Astrocyte (in vitro differentiated cells and primary cell): ENCODE results near the gene CTNND2. TPM values are rescaled to one million over a fixed set of nuclear protein-coding genes. Genes with fewer than 3 reads are reported as not detected.

Experiments
- DNase-seq: peaks from one replicate; pipeline ENCODE4 v3.0.0-alpha.2; 2010; ENCODE audit warnings: low read depth
- FAIRE-seq: peaks from 2 replicates; lab custom pipeline; 2011; peaks lifted over from hg19 to GRCh38; lab: Jason Lieb, UNC
- H2AFZ ChIP-seq: 2 replicates; pipeline ENCODE4 v1.6.0; 2012; ENCODE audit warnings: low read depth, low read length, inconsistent platforms
- H3K27ac ChIP-seq: 2 replicates; pipeline ENCODE4 v1.5.1; 2011; ENCODE audit warnings: low read depth, low read length, inconsistent platforms
- H3K27me3 ChIP-seq: 2 replicates; pipeline ENCODE4 v1.6.0; 2011; ENCODE audit warnings: low read length, inconsistent platforms; ENCODE audit not compliant: insufficient read depth
- H3K36me3 ChIP-seq: 2 replicates; pipeline ENCODE4 v1.5.1; 2011; ENCODE audit warnings: low read length, inconsistent platforms; ENCODE audit not compliant: insufficient read depth
- H3K4me1 ChIP-seq: 2 replicates; pipeline ENCODE4 v1.5.1; 2011; ENCODE audit warnings: low read length, inconsistent platforms; ENCODE audit not compliant: insufficient read depth
- H3K4me2 ChIP-seq: 2 replicates; pipeline ENCODE4 v1.6.0; 2012; ENCODE audit warnings: low read length, inconsistent platforms
- H3K4me3 ChIP-seq: 2 replicates; pipeline ENCODE4 v1.5.1; 2011; ENCODE audit warnings: low read depth, mild to moderate bottlenecking, low read length, inconsistent platforms; ENCODE audit not compliant: insufficient read depth
- H3K79me2 ChIP-seq: 2 replicates; pipeline ENCODE4 v1.6.0; 2012; ENCODE audit warnings: mild to moderate bottlenecking, low read length, inconsistent platforms; ENCODE audit not compliant: insufficient read depth
- H3K9ac ChIP-seq: 2 replicates; pipeline ENCODE4 v1.6.0; 2012; ENCODE audit warnings: mild to moderate bottlenecking, low read length, inconsistent platforms
- H3K9me3 ChIP-seq: 2 replicates; pipeline ENCODE4 v1.5.1; 2012; ENCODE audit warnings: low read depth, mild to moderate bottlenecking, low read length, inconsistent platforms; ENCODE audit not compliant: insufficient read depth
- H4K20me1 ChIP-seq: 2 replicates; pipeline ENCODE4 v1.6.0; 2012; ENCODE audit warnings: low read length, inconsistent platforms; ENCODE audit not compliant: insufficient read depth
- H3K27ac Mint-ChIP-seq: one replicate; pipeline ENCODE4 v1.8.0; 2021; ENCODE audit warnings: mild to moderate bottlenecking, mixed read lengths; ENCODE audit not compliant: unreplicated experiment
- H3K27me3 Mint-ChIP-seq: one replicate; pipeline ENCODE4 v1.8.0; 2021; ENCODE audit warnings: low read depth, mixed read lengths; ENCODE audit not compliant: unreplicated experiment
- H3K36me3 Mint-ChIP-seq: one replicate; pipeline ENCODE4 v1.8.0; 2021; ENCODE audit warnings: low read depth, mixed read lengths; ENCODE audit not compliant: unreplicated experiment
- H3K4me1 Mint-ChIP-seq: one replicate; pipeline ENCODE4 v1.8.0; 2021; ENCODE audit warnings: low read depth, mixed read lengths; ENCODE audit not compliant: unreplicated experiment
- H3K4me3 Mint-ChIP-seq: one replicate; pipeline ENCODE4 v1.8.0; 2021; ENCODE audit warnings: mild to moderate bottlenecking, moderate library complexity, mixed read lengths; ENCODE audit not compliant: unreplicated experiment
- H3K9me3 Mint-ChIP-seq: one replicate; pipeline ENCODE4 v1.8.0; 2021; ENCODE audit warnings: mild to moderate bottlenecking, mixed read lengths; ENCODE audit not compliant: unreplicated experiment
- EZH2 ChIP-seq: IDR thresholded peaks from 2 replicates; pipeline ENCODE4 v1.6.1; 2012; ENCODE audit warnings: mild to moderate bottlenecking, low read length, inconsistent platforms; ENCODE audit not compliant: insufficient read depth
- total RNA-seq: library from RNA; stranded (reverse); gene quantifications from 2 replicates; pipeline ENCODE4 v1.2.1, GENCODE V29; 2021
- TF ChIP-seq, protein P1 (sequence below): IDR thresholded peaks from 2 replicates; pipeline ENCODE4 v1.5.1; 2011; ENCODE audit warnings: low read depth, mild to moderate bottlenecking, inconsistent platforms, low read length, moderate library complexity; ENCODE audit not compliant: insufficient read depth

CTNND2 gene
- total RNA-seq, 1 donor from 2014 or later, result 4.5 TPM

DNA sequence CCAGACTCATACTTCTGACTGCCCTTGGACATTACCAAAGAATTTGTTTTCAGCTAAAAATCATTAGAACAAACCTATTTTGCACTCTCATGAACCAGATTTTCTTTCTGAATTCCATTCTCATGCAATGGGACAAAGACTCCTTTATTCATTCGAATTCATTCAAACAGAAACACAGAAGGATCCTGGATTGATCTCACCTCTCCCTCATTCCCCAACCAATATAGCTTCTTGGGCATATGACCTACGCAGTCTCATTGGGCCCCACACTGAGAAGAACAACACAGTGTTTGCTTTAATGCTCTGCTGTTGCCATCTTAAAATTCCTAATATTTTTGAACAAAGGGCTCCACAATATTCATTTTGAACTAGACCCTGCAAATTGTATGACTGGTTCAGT is 392.4 kb downstream of the CTNND2 start:
- Mint-ChIP-seq H3K4me1 (no peaks in the 10 kb centered on the region), H3K9me3 (no peaks in the 10 kb centered on the region), H3K36me3 (no peaks in the 10 kb centered on the region), H3K27me3 (no peaks in the 10 kb centered on the region), H3K27ac (no peak overlapping the region), H3K4me3 (no peak overlapping the region)
- H3K9ac ChIP-seq, result no peak overlapping the region
- TF ChIP-seq EZH2, result no peak
- TF ChIP-seq, protein P1, sequence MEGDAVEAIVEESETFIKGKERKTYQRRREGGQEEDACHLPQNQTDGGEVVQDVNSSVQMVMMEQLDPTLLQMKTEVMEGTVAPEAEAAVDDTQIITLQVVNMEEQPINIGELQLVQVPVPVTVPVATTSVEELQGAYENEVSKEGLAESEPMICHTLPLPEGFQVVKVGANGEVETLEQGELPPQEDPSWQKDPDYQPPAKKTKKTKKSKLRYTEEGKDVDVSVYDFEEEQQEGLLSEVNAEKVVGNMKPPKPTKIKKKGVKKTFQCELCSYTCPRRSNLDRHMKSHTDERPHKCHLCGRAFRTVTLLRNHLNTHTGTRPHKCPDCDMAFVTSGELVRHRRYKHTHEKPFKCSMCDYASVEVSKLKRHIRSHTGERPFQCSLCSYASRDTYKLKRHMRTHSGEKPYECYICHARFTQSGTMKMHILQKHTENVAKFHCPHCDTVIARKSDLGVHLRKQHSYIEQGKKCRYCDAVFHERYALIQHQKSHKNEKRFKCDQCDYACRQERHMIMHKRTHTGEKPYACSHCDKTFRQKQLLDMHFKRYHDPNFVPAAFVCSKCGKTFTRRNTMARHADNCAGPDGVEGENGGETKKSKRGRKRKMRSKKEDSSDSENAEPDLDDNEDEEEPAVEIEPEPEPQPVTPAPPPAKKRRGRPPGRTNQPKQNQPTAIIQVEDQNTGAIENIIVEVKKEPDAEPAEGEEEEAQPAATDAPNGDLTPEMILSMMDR, result no peak
- no peaks in the 10 kb centered on the region for H4K20me1 ChIP-seq
- H3K27me3 ChIP-seq, result no peaks in the 10 kb centered on the region
- H3K79me2 ChIP-seq, result no peaks in the 10 kb centered on the region
- no peak overlapping the region for H3K27ac ChIP-seq
- no peaks in the 10 kb centered on the region for H3K9me3 ChIP-seq
- DNase-seq, result no peak
- no peaks in the 10 kb centered on the region for H3K36me3 ChIP-seq
- H3K4me3 ChIP-seq, result no peak overlapping the region
- no peak overlapping the region for H2AFZ ChIP-seq
- FAIRE-seq, result no peak
- no peak overlapping the region for H3K4me2 ChIP-seq
- no peaks in the 10 kb centered on the region for H3K4me1 ChIP-seq

DNA sequence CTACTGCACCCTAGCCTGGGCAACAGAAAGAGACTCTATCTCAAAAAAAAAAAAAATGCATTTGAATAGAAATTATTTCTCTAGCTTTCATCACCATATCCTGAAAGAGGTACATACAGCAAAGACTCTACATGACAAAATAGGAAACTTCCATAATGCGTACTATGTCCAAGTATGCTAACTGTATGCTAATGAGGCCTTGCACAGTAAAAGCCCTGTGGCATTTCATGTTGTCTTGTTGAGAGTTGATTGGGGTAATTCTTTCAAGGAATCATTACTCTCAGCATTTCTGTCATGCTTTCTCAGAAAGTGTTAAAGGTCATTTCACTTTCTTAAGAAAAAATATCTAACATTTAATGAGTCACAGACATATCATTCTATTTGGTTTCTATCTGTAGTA is 393.4 kb downstream of the CTNND2 start:
- Mint-ChIP-seq H3K9me3 (no peaks in the 10 kb centered on the region), H3K4me1 (no peaks in the 10 kb centered on the region), H3K4me3 (no peak overlapping the region), H3K27ac (no peak overlapping the region), H3K27me3 (no peaks in the 10 kb centered on the region), H3K36me3 (no peaks in the 10 kb centered on the region)
- TF ChIP-seq, protein P1, result no peak
- TF ChIP-seq EZH2, result no peak
- no peaks in the 10 kb centered on the region for H3K36me3 ChIP-seq
- no peaks in the 10 kb centered on the region for H4K20me1 ChIP-seq
- no peak overlapping the region for H3K27ac ChIP-seq
- no peaks in the 10 kb centered on the region for H3K79me2 ChIP-seq
- no peak overlapping the region for H3K9ac ChIP-seq
- no peaks in the 10 kb centered on the region for H3K27me3 ChIP-seq
- H3K4me3 ChIP-seq, result no peak overlapping the region
- H3K9me3 ChIP-seq, result no peaks in the 10 kb centered on the region
- H2AFZ ChIP-seq, result no peak overlapping the region
- DNase-seq (no peak), FAIRE-seq (no peak)
- H3K4me1 ChIP-seq, result no peaks in the 10 kb centered on the region
- no peak overlapping the region for H3K4me2 ChIP-seq

DNA sequence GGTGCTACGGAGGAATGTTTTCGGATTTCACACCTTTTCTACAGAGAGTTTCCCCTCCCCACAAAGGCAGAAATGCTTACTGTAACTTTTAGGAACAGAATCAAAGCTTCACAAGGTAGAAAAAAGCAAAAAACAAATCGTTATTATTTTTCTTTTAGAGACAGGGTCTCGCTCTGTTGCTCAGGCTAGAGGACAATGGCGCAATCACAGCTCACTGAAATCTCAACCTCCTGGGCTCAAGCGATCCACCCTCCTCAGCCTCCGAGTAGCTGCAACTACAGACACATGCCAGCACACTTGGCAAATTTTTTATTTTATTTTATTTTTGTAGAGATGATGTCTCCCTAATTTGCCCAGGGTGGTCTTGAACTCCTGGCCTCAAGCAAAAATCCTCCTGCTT is 394.5 kb downstream of the CTNND2 start:
- no peaks in the 10 kb centered on the region for H3K27me3 ChIP-seq
- no peak overlapping the region for H3K4me2 ChIP-seq
- TF ChIP-seq EZH2, result no peak
- TF ChIP-seq, protein P1, result no peak
- H2AFZ ChIP-seq, result no peak overlapping the region
- Mint-ChIP-seq H3K4me1 (no peaks in the 10 kb centered on the region), H3K4me3 (no peak overlapping the region), H3K9me3 (no peaks in the 10 kb centered on the region), H3K27ac (no peak overlapping the region), H3K36me3 (no peaks in the 10 kb centered on the region), H3K27me3 (no peaks in the 10 kb centered on the region)
- no peak overlapping the region for H3K4me3 ChIP-seq
- H4K20me1 ChIP-seq, result no peaks in the 10 kb centered on the region
- no peaks in the 10 kb centered on the region for H3K4me1 ChIP-seq
- H3K79me2 ChIP-seq, result no peaks in the 10 kb centered on the region
- no peak for FAIRE-seq
- no peak overlapping the region for H3K27ac ChIP-seq
- H3K36me3 ChIP-seq, result no peaks in the 10 kb centered on the region
- H3K9ac ChIP-seq, result no peak overlapping the region
- no peaks in the 10 kb centered on the region for H3K9me3 ChIP-seq
- DNase-seq, result no peak
